ENCODE data around the gene GTF2A2.

DNA sequence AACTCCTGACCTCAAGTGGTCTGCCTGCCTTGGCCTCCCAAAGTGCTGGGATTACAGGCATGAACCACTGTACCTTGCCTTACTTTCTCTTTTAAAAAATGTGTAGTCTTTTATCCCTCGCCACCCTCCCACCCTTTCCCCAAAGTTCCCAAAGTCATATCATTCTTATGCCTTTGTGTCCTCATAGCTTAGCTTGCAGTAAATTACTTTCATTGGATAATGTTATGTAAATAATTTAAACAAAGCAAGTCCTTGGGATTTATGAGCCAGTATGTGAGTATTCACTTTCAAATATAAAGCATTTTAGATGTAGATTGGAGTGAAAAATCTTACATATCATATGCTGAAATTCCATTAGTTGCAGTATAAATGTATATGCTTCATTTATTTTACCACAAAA is 11.0 kb downstream of the GTF2A2 start:
- TF ChIP-seq CTCF (IDR thresholded peaks at IDR 0.05) (no peak), POLR2A (IDR thresholded peaks at IDR 0.05) (no peak)
